Measurements from ENCODE around the gene ZFYVE28. TPM values are rescaled to one million over a fixed set of nuclear protein-coding genes. Genes with fewer than 3 reads are reported as not detected.

Gene ZFYVE28
- total and polyA plus RNA-seq, 2 of the 8 experiments (the other 6 are each of a cell fraction or from before 2014, with no cell fraction given): 1.7 to 4.9 TPM

GRCh38 chr4:2387218-2387617 lies 31.2 kb downstream of the ZFYVE28 start:
- Histone ChIP-seq H2AK5ac (ENCODE audit: low read depth, low read length) (no peak overlapping the region), H3K9ac (replicated peaks in 1 of 4; ENCODE audit: extremely low read depth in 1 of 4, low read depth in 3 of 4, low read length in 3 of 4) (no peak overlapping the region), H2BK5ac (ENCODE audit: low read depth, low read length) (no peak overlapping the region), H4K20me1 (replicated peaks in 1 of 2; ENCODE audit: control insufficient read depth in 1 of 2, insufficient read depth in 2 of 2, low read length in 2 of 2) (no peaks in the 10 kb centered on the region), H4K91ac (replicated peaks; ENCODE audit: insufficient read length, low read length) (no peak overlapping the region), H3K4ac (replicated peaks; ENCODE audit: insufficient read length, low read depth, low read length) (no peak overlapping the region), H3K79me2 (ENCODE audit: control insufficient read depth in 1 of 2, insufficient read depth in 2 of 2, low read length in 2 of 2) (no peaks in the 10 kb centered on the region), H2BK120ac (replicated peaks; ENCODE audit: low read depth, low read length) (no peak overlapping the region), H4K5ac (ENCODE audit: insufficient read length, low read depth, low read length) (no peak overlapping the region), H2BK20ac (ENCODE audit: low read length) (no peak overlapping the region), H3K4me3 (ENCODE audit: extremely low read depth in 1 of 4, insufficient read depth in 2 of 4, low read depth in 3 of 4, low read length in 4 of 4) (no peak overlapping the region), H3K9me3 (ENCODE audit: insufficient read depth in 2 of 2, low read depth in 1 of 2, low read length in 1 of 2) (no peaks in the 10 kb centered on the region), H3K23ac (ENCODE audit: insufficient read length) (no peak overlapping the region), H3K23me2 (ENCODE audit: low read depth, low read length) (peaks cover 2% of the 10 kb centered on the region; the same call in 1 of the 2 replicates), H3K14ac (ENCODE audit: insufficient read length) (no peak overlapping the region), H3K79me1 (ENCODE audit: low read depth, low read length) (no peaks in the 10 kb centered on the region; the same call in 1 of the 2 replicates), H2BK15ac (ENCODE audit: low read length) (no peak overlapping the region), H3K27ac (ENCODE audit: low read depth, low read length) (no peak overlapping the region), H2BK12ac (ENCODE audit: low read depth, low read length) (no peak overlapping the region), H3K4me2 (ENCODE audit: insufficient read depth in 1 of 2, low read depth in 2 of 2, low read length in 2 of 2) (no peak overlapping the region), H3K36me3 (ENCODE audit: control insufficient read depth in 2 of 4, insufficient read depth in 4 of 4, low read length in 3 of 4) (no peaks in the 10 kb centered on the region), H4K8ac (ENCODE audit: extremely low read depth, insufficient read depth, low read length) (no peak overlapping the region; the same call in 1 of the 2 replicates), H3K56ac (replicated peaks; ENCODE audit: insufficient read length, low read depth, low read length) (no peak overlapping the region), H3K27me3 (replicated peaks in 1 of 4; ENCODE audit: control insufficient read depth in 3 of 4, extremely low read depth in 1 of 4, insufficient read depth in 3 of 4, low read length in 3 of 4) (no peaks in the 10 kb centered on the region), H3K4me1 (replicated peaks in 1 of 4; ENCODE audit: control insufficient read depth in 3 of 4, insufficient read depth in 4 of 4, low read length in 3 of 4) (peaks cover 0 to 18% (median 4%) of the 10 kb centered on the region in 4 experiments; a peak in 4 of 7 replicates), H3K18ac (ENCODE audit: extremely low read depth, low read length) (no peak overlapping the region), H2AFZ (ENCODE audit: low read length) (no peak overlapping the region)
- no peak for DNase-seq (ENCODE audit: low read depth in 1 of 2, low spot score in 2 of 2)
- TF ChIP-seq TAF7 (optimal IDR thresholded peaks at IDR 0.05; ENCODE audit: borderline replicate concordance, low read depth, low read length): no peak
- no peak for TF ChIP-seq POLR2AphosphoS5 (IDR thresholded peaks at IDR 0.05; ENCODE audit: low read depth, low read length)
- no peak for TF ChIP-seq PHF8 (conservative IDR thresholded peaks at IDR 0.05; ENCODE audit: low read depth, low read length)
- no peak for TF ChIP-seq CBX5 (IDR thresholded peaks at IDR 0.05; ENCODE audit: low read depth, low read length)
- TF ChIP-seq ATF3 (IDR thresholded peaks at IDR 0.05; ENCODE audit: insufficient read depth, low read depth, low read length): no peak
- no peak for TF ChIP-seq KDM5A (IDR thresholded peaks at IDR 0.05; ENCODE audit: low read length)
- no peak for TF ChIP-seq SAP30 (IDR thresholded peaks at IDR 0.05; ENCODE audit: insufficient read depth, insufficient replicate concordance, low read length)
- TF ChIP-seq CEBPB (IDR thresholded peaks at IDR 0.05; ENCODE audit: low read depth, low read length): 0 out of 2 replicates have a peak, but pooled peaks have one; percentile 17
- FAIRE-seq: no peak
- ChIA-PET CTCF (ENCODE audit: partially characterized antibody) (interaction anchor here (0.5 to 3.9 kb wide), 6 partner anchors 12 to 55 kb away, joined by 3 to 13 read pairs (median 4); no protein-coding TSS in a partner anchor), POLR2A (ENCODE audit: partially characterized antibody) (no interaction called here)
- WGBS, 2 experiments (ENCODE audit: extremely low coverage in 1 of 2, insufficient coverage in 1 of 2, insufficient read length in 1 of 2, insufficient replicate concordance in 2 of 2, low coverage in 1 of 2, low lambda C conversion rate in 2 of 2, missing lambda C conversion rate in 1 of 2): 96% methylated on average over 15 of the region's 17 CpGs; no CpG with 5 or more reads in 1 of the 2 experiments

All from H1 (cell line).